K562 (cell line): ENCODE results near the gene CLIC1. TPM values are rescaled to one million over a fixed set of nuclear protein-coding genes. Genes with fewer than 3 reads are reported as not detected.

Experiments
- CBX3 ChIP-seq, 2 experiments: IDR thresholded peaks; 1 replicate in 1 of 2; 2 replicates in 1 of 2; pipeline ENCODE4 v1.6.1; 2012; ENCODE audit warnings: inconsistent platforms in 2 of 2, low read length in 2 of 2, borderline replicate concordance in 1 of 2, control low read depth in 1 of 2
- CREM ChIP-seq: IDR thresholded peaks from 2 replicates; pipeline ENCODE4 v1.6.1; 2014; ENCODE audit warnings: antibody characterized with exemption, low read depth
- DMBX1 ChIP-seq: fragments of 250-450 bp; sonication (Bioruptor Pico); IDR thresholded peaks from 2 replicates; pipeline ENCODE4 v1.8.0; 2022; ENCODE audit warnings: inconsistent platforms, mild to moderate bottlenecking, moderate library complexity, borderline replicate concordance
- DNMT1 ChIP-seq: fragments of 450-650 bp; IDR thresholded peaks from 2 replicates; pipeline ENCODE4 v1.6.1; 2016; ENCODE audit warnings: antibody characterized with exemption, mild to moderate bottlenecking
- GTF2B ChIP-seq: IDR thresholded peaks from 2 replicates; pipeline ENCODE4 v1.6.1; 2011; ENCODE audit not compliant: insufficient read length; ENCODE audit errors: extremely low read depth
- HCFC1 ChIP-seq: IDR thresholded peaks from 2 replicates; pipeline ENCODE4 v1.6.1; 2012; ENCODE audit warnings: low read depth, low read length, improper control_type of control experiment
- KLF10 ChIP-seq: fragments of 250-450 bp; sonication (Bioruptor Pico); IDR thresholded peaks from 2 replicates; pipeline ENCODE4 v1.6.1; 2021; ENCODE audit warnings: matching md5 sums
- NFIX ChIP-seq: fragments of 250-450 bp; sonication (Bioruptor Pico); IDR thresholded peaks from 2 replicates; pipeline ENCODE4 v1.4.0; 2020; ENCODE audit warnings: low read depth, mild to moderate bottlenecking, moderate library complexity
- RAD51 ChIP-seq: fragments of 450-650 bp; IDR thresholded peaks from 2 replicates; pipeline ENCODE4 v1.7.1; 2016; ENCODE audit warnings: low read depth, mild to moderate bottlenecking, borderline replicate concordance
- RFX7 ChIP-seq: fragments of 250-450 bp; sonication (Bioruptor Pico); IDR thresholded peaks from 2 replicates; pipeline ENCODE4 v1.5.1; 2021; ENCODE audit warnings: mild to moderate bottlenecking
- SMARCB1 ChIP-seq: IDR thresholded peaks from 2 replicates; pipeline ENCODE4 v1.6.1; 2011; ENCODE audit warnings: improper control_type of control experiment, low read depth; ENCODE audit not compliant: insufficient read length
- STAG1 ChIP-seq: sonication (generic); formaldehyde crosslinking; IDR thresholded peaks from 2 replicates; pipeline ENCODE4 v1.5.0; 2020; ENCODE audit warnings: missing genetic modification reagents, borderline replicate concordance
- THAP12 ChIP-seq: fragments of 250-450 bp; sonication (Bioruptor Pico); IDR thresholded peaks from 2 replicates; pipeline ENCODE4 v1.9.0; 2021; ENCODE audit warnings: mild to moderate bottlenecking, inconsistent platforms
- THAP7 ChIP-seq: fragments of 250-450 bp; sonication (Bioruptor Pico); IDR thresholded peaks from 2 replicates; pipeline ENCODE4 v1.5.0; 2021
- ZNF174 ChIP-seq: fragments of 250-450 bp; sonication (Bioruptor Pico); IDR thresholded peaks from 2 replicates; pipeline ENCODE4 v1.4.0; 2020; ENCODE audit warnings: mild to moderate bottlenecking
- ZNF197 ChIP-seq: fragments of 200-800 bp; sonication (Bioruptor generic); IDR thresholded peaks from 2 replicates; pipeline ENCODE4 v1.6.1; 2016; ENCODE audit warnings: low read depth, missing genetic modification characterization, missing compliant biosample characterization
- ZNF253 ChIP-seq: fragments of 250-450 bp; sonication (Bioruptor Pico); conservative IDR thresholded peaks from 2 replicates; pipeline ENCODE4 v1.6.1; 2021; ENCODE audit warnings: mild to moderate bottlenecking
- ZNF695 ChIP-seq: fragments of 450-650 bp; formaldehyde crosslinking; IDR thresholded peaks from 2 replicates; pipeline ENCODE4 v1.4.0; 2020; ENCODE audit warnings: mild to moderate bottlenecking, moderate library complexity
- polyA plus RNA-seq, 8 experiments: library from polyadenylated mRNA; depleted of rRNA in 4 of 8; stranded (reverse) in 5 of 8; unstranded in 3 of 8; fragments of >200 nt; fragmentation: Nextera tagmentation in 2 of 8; fragmentation: Illumina TruSeq in 1 of 8; extraction: Ambion mirVana in 2 of 8; extraction: Trizol in 1 of 8; gene quantifications; 2 replicates each; pipeline versions ENCODE4 v1.2.1 to v1.2.3, GENCODE V29; 2011 to 2014; ENCODE audit warnings: inconsistent platforms in 1 of 8, missing spikeins in 1 of 8
- total RNA-seq, 7 experiments: library from RNA; depleted of rRNA in 6 of 7; stranded (reverse); fragments of >200 nt in 6 of 7; fragmentation: Illumina TruSeq in 2 of 7; extraction: Trizol in 2 of 7; gene quantifications; 2 replicates each; pipeline versions ENCODE4 v1.2.1 to v1.2.3, GENCODE V29; 2011 to 2021; ENCODE audit warnings: low replicate concordance in 1 of 7

CLIC1 gene
- total and polyA plus RNA-seq, 9 of the 15 experiments (the other 6 are each of a cell fraction or from before 2014, with no cell fraction given): 1,267 to 2,419 (median 1,808) TPM

GRCh38 chr6:31776989-31777666 is 40.8 kb upstream of the CLIC1 start, which contains the start of gene VWA7 (continued):
- TF ChIP-seq GTF2B (no peak), RFX7 (CRISPR knock-in tag) (0 out of 2 replicates have a peak, but pooled peaks have one; percentile 16), DMBX1 (peak; percentile 71; the same call in 1 of the 2 replicates), THAP12 (CRISPR knock-in tag) (peak; percentile 82; the same call in 1 of the 2 replicates), THAP7 (CRISPR knock-in tag) (no peak), CBX3 (IDR thresholded peaks at IDR 0.05; ENCODE audit: borderline replicate concordance in 1 of 2, low read length in 2 of 2) (peak in 1 of 2 experiments; percentile 95; a peak in 2 of 3 replicates), CREM (peak; percentile 99), ZNF174 (CRISPR knock-in tag) (no peak), HCFC1 (peak; percentile 52; the same call in 1 of the 2 replicates), SMARCB1 (peak; percentile 94), RAD51 (peak; percentile 51; the same call in 1 of the 2 replicates), ZNF253 (CRISPR knock-in tag) (no peak), ZNF695 (no peak; the same call in 1 of the 2 replicates), NFIX (peak; percentile 100), STAG1 (CRISPR knock-in tag) (no peak), KLF10 (CRISPR knock-in tag) (no peak), DNMT1 (no peak; the same call in 1 of the 2 replicates), ZNF197 (CRISPR knock-in tag) (peak; percentile 95)
